ENCODE measurements around the gene SUPT4H1. TPM values are rescaled to one million over a fixed set of nuclear protein-coding genes. Genes with fewer than 3 reads are reported as not detected.

The SUPT4H1 gene
- total and polyA plus RNA-seq, 2 experiments from 2014 or later: 82.2 to 83.7 TPM

- H3K4me3 Mint-ChIP-seq: peak overlapping the region; percentile 100
- Histone ChIP-seq H2AFZ (peak overlapping the region; percentile 60), H3K79me2 (replicated peaks; ENCODE audit: insufficient read depth) (peaks cover 16% of the 10 kb centered on the region), H3K4me2 (peak overlapping the region; percentile 92), H3K9me2 (ENCODE audit: insufficient read depth) (no peaks in the 10 kb centered on the region), H3K27ac (ENCODE audit: low read depth) (peak overlapping the region; percentile 94), H3K36me3 (ENCODE audit: insufficient read depth) (peaks cover 16% of the 10 kb centered on the region), H3K4me1 (ENCODE audit: insufficient read depth) (peaks cover 11% of the 10 kb centered on the region), H3F3A (replicated peaks; ENCODE audit: low read depth) (0 out of 2 replicates have a peak, but pooled peaks cover 4% of the 10 kb centered on the region), H3K27me3 (ENCODE audit: insufficient read depth) (no peaks in the 10 kb centered on the region), H3K4me3 (peak overlapping the region; percentile 100), H4K20me1 (replicated peaks; ENCODE audit: insufficient read depth) (0 out of 2 replicates have a peak, but pooled peaks cover 5% of the 10 kb centered on the region)
- peaks cover 10% of the 10 kb centered on the region for H3K4me1 Mint-ChIP-seq
- peaks cover 10% of the 10 kb centered on the region for H3K27me3 Mint-ChIP-seq (ENCODE audit: insufficient read depth, low read depth, poor library complexity)
- DNase-seq (ENCODE audit: low spot score): peak; percentile 83
- peak overlapping the region; percentile 79 for H3K27ac Mint-ChIP-seq
- peaks cover 30% of the 10 kb centered on the region for H3K36me3 Mint-ChIP-seq (ENCODE audit: low read depth)
- H3K9me3 Mint-ChIP-seq: no peaks in the 10 kb centered on the region
- TF ChIP-seq EZH2 (IDR thresholded peaks at IDR 0.05; ENCODE audit: low read depth, unreplicated experiment) (peak; percentile 33), NANOG (IDR thresholded peaks at IDR 0.05; ENCODE audit: borderline replicate concordance) (peak; percentile 23; the same call in 1 of the 2 replicates), ZNF331 (CRISPR knock-in tag; IDR thresholded peaks at IDR 0.05; ENCODE audit: low read depth) (no peak)
- peak; percentile 62 for ATAC-seq
Observed at GRCh38 chr17:58352596-58353388, 791 bp upstream of the SUPT4H1 start.

- no peak for TF ChIP-seq CTCF (conservative IDR thresholded peaks at IDR 0.05; ENCODE audit: low read depth in 2 of 2)
- Histone ChIP-seq H3K4me1 (ENCODE audit: insufficient read depth) (peaks cover 11% of the 10 kb centered on the region), H3F3A (replicated peaks; ENCODE audit: low read depth) (0 out of 2 replicates have a peak, but pooled peaks cover 4% of the 10 kb centered on the region), H3K36me3 (ENCODE audit: insufficient read depth) (peaks cover 20% of the 10 kb centered on the region), H3K27me3 (ENCODE audit: insufficient read depth) (no peaks in the 10 kb centered on the region), H2AFZ (no peak overlapping the region), H3K79me2 (replicated peaks; ENCODE audit: insufficient read depth) (peaks cover 16% of the 10 kb centered on the region), H3K27ac (ENCODE audit: low read depth) (no peak overlapping the region), H3K9me2 (ENCODE audit: insufficient read depth) (no peaks in the 10 kb centered on the region), H3K4me2 (peak overlapping the region; percentile 92), H4K20me1 (replicated peaks; ENCODE audit: insufficient read depth) (0 out of 2 replicates have a peak, but pooled peaks cover 5% of the 10 kb centered on the region), H3K4me3 (peak overlapping the region; percentile 100)
- no peaks in the 10 kb centered on the region for H3K9me3 Mint-ChIP-seq
- peaks cover 46% of the 10 kb centered on the region for H3K36me3 Mint-ChIP-seq (ENCODE audit: low read depth)
- no peak for ATAC-seq
- no peak for DNase-seq (ENCODE audit: low spot score)
- H3K4me1 Mint-ChIP-seq: peaks cover 10% of the 10 kb centered on the region
- peaks cover 10% of the 10 kb centered on the region for H3K27me3 Mint-ChIP-seq (ENCODE audit: insufficient read depth, low read depth, poor library complexity)
- peak overlapping the region; percentile 100 for H3K4me3 Mint-ChIP-seq
- H3K27ac Mint-ChIP-seq: peak overlapping the region; percentile 99; the same call in 1 of the 2 replicates
Observed at GRCh38 chr17:58351182-58351581, 819 bp downstream of the SUPT4H1 start.

- Mint-ChIP-seq H3K27me3 (ENCODE audit: insufficient read depth, low read depth, poor library complexity) (peaks cover 1% of the 10 kb centered on the region), H3K4me3 (no peak overlapping the region), H3K36me3 (ENCODE audit: low read depth) (peaks cover 66% of the 10 kb centered on the region), H3K27ac (no peak overlapping the region), H3K4me1 (peaks cover 1% of the 10 kb centered on the region; the same call in 2 of the 3 replicates), H3K9me3 (no peaks in the 10 kb centered on the region)
- DNase-seq (ENCODE audit: low spot score): no peak
- peaks cover 4% of the 10 kb centered on the region for H3K4me1 ChIP-seq (ENCODE audit: insufficient read depth)
- H3K27ac ChIP-seq (ENCODE audit: low read depth): no peak overlapping the region
- H3K4me2 ChIP-seq: no peak overlapping the region
- H3K79me2 ChIP-seq (replicated peaks; ENCODE audit: insufficient read depth): peaks cover 16% of the 10 kb centered on the region
- H2AFZ ChIP-seq: no peak overlapping the region
- H3K36me3 ChIP-seq (ENCODE audit: insufficient read depth): peaks cover 20% of the 10 kb centered on the region
- H3F3A ChIP-seq (replicated peaks; ENCODE audit: low read depth): 0 out of 2 replicates have a peak, but pooled peaks cover 4% of the 10 kb centered on the region
- no peaks in the 10 kb centered on the region for H3K9me2 ChIP-seq (ENCODE audit: insufficient read depth)
- H3K4me3 ChIP-seq: no peak overlapping the region
- 0 out of 2 replicates have a peak, but pooled peaks cover 5% of the 10 kb centered on the region for H4K20me1 ChIP-seq (replicated peaks; ENCODE audit: insufficient read depth)
- H3K27me3 ChIP-seq (ENCODE audit: insufficient read depth): no peaks in the 10 kb centered on the region
- ATAC-seq: no peak
- TF ChIP-seq JUNB (IDR thresholded peaks at IDR 0.05; ENCODE audit: unreplicated experiment) (no peak), EZH2 (IDR thresholded peaks at IDR 0.05; ENCODE audit: low read depth, unreplicated experiment) (no peak), CTCF (conservative IDR thresholded peaks at IDR 0.05; ENCODE audit: low read depth in 2 of 2) (no peak), STAT1 (IDR thresholded peaks at IDR 0.05; ENCODE audit: unreplicated experiment) (no peak), CREB1 (CRISPR knock-in tag; IDR thresholded peaks at IDR 0.05; ENCODE audit: low read depth) (no peak), NANOG (IDR thresholded peaks at IDR 0.05; ENCODE audit: borderline replicate concordance) (no peak), ZNF331 (CRISPR knock-in tag; IDR thresholded peaks at IDR 0.05; ENCODE audit: low read depth) (no peak), ETS1 (IDR thresholded peaks at IDR 0.05) (no peak)
Observed at GRCh38 chr17:58348038-58348437, 4.0 kb downstream of the SUPT4H1 start.
